HG02763 (cell line): ENCODE results near the gene ESPN.
A peak's percentile ranks its signal among the peaks of the same experiment; 100 is the strongest.
"Not testable (repeated sequence)": the region's sequence is repeated elsewhere in the genome, so short reads cannot be mapped to it uniquely, and the experiment has no call there.

Experiments used
- ATAC-seq: cut with Tn5 transposase; IDR thresholded peaks from one replicate; pipeline ENCODE4 v1.9.1; 2021; ENCODE audit warnings: mild to moderate bottlenecking, moderate library complexity; ENCODE audit not compliant: unreplicated experiment

The ESPN gene

DNA sequence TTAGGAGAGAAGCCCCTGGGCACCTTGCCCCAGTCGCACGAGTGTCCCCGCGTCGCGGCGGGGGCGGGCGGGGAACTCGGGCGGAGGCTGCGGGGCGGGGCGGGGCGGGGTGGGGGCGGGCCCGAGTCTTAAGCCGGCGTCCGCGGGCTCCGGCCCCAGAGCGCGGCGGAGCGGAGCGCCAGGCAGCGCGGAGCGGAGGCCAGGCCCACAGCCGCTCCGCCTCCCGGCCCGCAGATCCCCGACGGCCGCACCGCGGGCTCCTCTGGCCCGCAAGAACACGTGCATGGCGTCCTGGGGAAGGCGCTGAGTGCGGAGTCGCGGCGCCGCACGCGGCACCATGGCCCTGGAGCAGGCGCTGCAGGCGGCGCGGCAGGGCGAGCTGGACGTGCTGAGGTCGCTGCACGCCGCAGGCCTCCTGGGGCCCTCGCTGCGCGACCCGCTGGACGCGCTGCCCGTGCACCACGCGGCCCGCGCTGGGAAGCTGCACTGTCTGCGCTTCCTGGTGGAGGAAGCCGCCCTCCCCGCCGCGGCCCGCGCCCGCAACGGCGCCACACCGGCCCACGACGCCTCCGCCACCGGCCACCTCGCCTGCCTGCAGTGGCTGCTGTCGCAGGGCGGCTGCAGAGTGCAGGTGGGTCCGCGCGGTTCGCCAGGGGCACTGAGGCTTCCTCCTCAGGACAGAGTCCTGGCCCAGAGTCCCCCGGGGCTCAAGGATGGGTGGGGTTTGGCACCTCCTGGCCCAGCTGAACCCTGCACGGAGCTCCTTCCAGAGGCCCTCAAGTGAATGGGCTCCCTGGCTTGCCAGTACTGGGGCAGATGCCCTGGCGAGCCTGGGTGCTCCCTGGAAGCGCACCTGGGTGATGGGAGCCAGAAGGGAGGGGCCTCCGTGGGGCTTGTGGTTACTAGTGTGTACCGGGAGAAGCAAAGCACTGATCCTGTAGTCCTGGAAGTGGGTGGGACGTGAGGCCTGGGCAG lies at the start of gene ESPN:
TSS of gene ESPN (plus strand) at position 158 of the 975 bp plus-strand sequence. CDS start at position 338, 180 bp downstream.
- no peak for ATAC-seq

DNA sequence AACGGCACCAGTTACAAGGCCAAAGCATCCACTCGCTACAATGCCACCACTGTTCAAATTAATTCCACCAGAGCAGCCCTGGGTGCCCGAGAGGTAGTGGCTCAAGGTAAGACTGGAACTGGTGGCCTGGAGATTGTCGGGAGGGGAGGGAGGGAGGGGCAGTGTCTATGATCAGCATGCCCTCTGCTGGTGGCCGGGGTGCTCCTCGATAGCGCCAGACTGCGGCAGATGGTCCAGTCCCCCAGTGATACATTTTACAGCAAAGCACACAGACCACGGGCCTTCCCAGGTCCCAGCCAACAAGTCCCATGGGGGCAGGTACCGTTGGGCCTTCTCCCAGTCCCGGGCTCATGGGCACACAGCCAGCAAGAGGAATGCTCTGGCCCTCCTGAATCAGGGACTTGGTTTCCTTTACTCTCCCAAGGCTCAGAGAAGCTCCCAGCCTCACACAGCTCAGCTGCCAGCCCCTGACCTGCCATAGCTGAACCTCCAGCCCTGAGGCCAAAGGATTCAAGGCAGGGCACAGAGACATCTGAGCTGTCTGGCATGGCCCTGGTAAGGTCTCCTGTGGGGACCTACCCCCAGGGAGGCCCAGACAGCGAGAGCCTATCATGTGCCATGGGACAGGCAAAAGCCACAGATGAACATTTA lies 46.4 kb upstream of the ESPN start:
- no peak for ATAC-seq

- no peak for ATAC-seq
These were observed 44.5 kb upstream of the ESPN start for GRCh38 chr1:6380037-6380436.

DNA sequence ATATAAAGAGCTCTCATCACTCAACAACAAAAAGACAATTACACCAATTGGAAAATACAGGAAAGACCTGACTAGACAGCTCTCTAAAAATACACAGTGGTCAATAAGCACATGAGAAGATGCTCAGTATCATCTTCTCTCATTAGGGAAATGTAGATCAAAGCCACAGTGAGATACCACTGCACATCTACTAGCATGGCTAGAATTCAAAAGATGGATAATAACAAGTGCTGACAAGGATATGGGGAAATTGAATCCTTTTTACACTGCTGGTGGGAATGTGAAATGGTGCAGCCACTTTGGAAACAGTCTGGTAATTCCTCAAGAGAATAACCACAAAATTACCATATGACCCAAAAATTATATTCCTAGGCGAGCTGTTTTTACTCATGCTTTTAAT lies 40.4 kb upstream of the ESPN start:
- no peak for ATAC-seq

DNA sequence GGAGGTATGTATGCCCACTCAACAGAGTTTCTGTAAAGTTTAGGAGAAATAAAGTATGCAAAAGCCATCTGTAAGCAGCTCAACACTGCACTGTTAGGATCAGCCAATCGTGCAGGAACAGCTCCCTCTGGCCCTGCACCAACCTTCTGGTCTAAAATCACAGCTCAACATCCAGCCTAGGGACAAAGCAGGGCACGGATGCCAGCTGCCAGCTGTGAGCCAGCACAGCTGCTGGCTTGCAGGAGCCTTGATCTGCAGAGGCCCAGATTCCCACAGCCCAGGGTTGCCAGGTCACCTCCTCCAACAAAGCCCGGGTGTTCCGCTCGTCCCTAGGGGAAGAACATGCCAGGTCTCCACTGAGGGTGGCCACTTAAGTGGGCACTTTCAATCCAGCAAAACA lies 39.6 kb upstream of the ESPN start:
- no peak for ATAC-seq

DNA sequence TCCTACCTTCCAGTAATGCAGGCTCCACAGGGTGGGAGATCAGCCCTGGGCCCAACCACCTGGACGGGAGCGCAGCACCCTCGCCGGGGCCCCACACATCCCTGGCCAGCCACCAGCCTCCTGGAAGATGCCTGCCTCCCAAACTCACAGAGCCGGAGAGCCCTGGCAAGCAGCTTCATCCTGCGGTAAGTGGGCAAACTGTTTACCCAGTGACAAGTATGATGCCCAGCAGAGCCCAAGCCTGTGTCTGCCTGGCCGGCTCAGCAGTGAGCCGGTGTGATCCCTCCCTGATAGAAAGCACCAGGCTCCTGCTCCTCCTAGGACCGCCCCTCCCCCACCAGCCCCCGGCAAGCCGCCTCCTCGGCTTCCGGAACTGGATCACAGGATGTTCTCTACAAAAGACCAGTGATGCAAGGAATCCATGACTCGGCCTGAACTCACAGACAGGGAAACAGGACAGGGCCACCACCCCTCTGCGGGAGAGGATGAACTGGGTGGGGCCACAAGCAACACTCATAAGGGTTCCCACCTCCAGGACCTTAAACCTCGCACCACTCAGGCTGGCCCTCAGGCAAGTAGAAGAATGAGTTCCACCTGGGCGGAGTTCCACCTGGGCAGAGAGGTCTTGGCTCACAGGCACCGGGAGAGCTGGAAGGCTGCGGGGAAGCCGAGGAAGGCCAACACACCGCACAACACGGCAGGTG lies 38.9 kb upstream of the ESPN start:
- ATAC-seq: no peak

DNA sequence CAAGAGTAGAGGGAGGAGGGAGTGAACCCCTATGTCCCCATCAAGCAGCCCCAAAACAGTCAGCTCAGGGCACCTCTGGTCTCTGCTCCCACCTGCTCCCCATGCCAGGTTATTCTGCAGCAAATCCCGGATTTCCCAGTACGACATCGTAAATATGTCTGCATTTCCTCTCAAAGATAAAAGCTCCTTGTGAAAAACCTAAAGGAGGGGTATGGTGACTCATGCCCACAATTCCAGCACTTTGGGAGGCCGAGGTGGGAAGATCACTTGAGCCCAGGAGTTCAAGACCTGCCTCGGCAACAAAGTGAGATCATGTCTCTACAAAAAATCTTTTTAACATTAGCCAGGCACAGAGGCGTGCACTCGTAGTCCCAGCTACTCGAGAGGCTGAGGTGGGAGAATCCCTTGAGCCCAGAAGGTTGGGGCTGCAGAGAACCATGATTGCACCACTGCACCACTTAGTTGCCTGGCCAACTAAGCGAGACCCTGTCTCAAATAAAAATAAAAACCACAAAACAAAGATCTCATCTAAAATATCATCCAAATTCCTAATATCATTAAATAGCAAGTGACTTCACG lies 38.1 kb upstream of the ESPN start:
- no peak for ATAC-seq

DNA sequence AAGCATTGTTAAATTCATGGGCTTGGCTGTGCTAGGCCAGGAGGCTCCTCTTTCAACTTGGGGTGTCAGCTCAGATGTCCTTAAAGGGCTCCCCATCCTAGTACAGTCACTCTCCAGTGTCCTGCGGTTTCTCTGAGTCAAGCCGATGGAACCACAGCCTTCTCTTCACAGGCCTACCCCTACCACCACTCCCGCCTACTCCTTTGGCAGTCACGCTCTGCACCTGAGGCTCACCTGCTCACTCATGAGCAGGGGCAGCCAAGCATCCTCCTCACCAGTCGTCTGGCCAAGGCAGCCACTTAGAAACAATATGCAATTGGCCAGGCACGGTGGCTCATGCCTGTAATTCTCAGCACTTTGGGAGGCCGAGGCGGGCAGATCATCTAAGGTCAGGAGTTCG lies 34.6 kb upstream of the ESPN start:
- no peak for ATAC-seq

GRCh38 chr1:6391951-6392808 lies 32.4 kb upstream of the ESPN start:
- ATAC-seq: no peak

DNA sequence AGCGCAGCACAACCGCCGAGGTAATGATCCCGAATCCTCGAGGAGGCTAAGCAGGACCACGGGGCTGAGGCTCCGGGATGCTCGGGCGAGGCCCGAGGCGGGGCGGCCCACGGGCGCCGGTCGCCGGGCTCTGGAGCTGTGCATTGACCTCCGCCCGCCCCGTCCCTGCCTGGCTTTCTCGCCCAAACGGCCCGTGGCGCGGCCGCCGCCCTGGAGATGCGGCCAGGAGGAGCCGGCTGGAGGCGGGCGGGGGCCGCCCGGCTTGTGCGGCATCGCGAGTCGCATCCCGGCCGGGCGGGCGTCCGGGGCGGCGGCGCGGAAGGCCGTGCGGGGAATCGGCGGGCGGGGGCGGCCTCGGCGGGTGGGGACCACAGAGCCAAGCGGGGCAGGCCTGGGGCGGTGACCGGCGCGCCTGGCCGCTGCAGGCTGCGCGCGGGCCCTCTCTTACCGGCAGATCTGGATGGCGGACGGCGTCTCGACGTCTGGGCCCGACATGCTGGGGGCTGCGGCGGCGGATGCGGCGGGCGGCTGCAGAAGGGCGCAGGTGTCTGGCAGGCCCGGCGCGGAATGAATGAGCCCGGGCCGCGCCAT lies 31.7 kb upstream of the ESPN start:
- no peak for ATAC-seq

DNA sequence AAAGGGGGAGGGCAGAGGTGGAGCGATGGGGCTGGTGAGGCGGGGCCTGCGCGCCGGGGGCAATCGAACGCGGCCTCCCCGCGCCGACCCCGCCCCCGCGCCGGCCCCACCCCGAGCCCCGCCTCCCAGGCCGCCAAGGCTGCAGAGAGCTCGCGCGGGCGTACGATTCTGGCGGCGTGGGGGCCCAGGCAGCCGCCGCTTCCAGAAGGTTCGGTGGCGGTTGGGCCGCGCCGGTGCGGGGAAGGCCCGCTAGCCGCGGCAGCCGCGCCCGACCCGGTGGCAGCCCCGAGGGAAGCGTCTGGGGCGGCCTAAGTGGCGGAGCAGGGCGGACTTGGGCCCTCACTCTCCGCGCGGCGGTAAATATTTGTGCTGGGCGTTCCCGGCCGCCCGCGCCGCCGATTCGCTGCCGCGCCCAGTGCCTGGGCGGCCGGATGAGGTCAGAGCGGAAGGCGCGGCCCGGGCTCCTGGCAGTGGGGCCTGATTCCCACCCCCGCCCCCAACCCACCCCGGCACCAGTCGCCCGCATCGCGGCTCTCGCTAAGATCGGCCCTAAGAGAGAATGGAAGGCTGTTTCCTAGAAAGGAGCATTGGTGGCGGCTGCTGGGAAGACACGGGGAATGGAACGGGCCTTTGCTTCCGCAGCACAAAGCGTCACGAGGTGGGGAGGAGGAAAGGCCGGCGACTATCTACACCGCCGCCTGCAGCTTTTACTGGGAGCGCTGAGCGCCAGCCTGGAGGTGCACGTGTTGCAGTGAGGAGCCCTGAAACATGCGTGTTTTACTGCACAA lies 31.0 kb upstream of the ESPN start, which contains the start of gene ACOT7:
TSS of gene ACOT7 (minus strand) at position 368 of the 788 bp plus-strand sequence. CDS start 368 bp downstream, outside the sequence.
- ATAC-seq: peak; percentile 83

DNA sequence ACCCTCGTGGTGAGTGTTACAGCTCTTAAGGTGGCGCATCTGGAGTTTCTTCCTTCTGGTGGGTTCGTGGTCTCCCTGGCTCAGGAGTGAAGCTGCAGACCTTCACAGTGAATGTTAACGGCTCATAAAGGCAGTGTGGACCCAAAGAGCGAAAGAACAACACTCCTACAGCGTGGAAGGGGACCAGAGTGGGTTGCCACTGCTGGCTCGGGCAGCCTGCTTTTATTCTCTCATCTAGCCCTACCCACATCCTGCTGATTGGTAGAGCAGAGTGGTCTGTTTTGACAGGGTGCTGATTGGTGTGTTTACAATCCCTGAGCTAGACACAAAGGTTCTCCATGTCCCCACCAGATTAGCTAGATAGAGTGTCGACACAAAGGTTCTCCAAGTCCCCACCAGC lies 29.4 kb upstream of the ESPN start:
- ATAC-seq: not testable (repeated sequence)

- not testable (repeated sequence) for ATAC-seq
These were observed 28.8 kb upstream of the ESPN start for GRCh38 chr1:6395781-6396244.

GRCh38 chr1:6396998-6397397 lies 27.6 kb upstream of the ESPN start:
- ATAC-seq: no peak

GRCh38 chr1:6397844-6398441 lies 26.6 kb upstream of the ESPN start:
- no peak for ATAC-seq

GRCh38 chr1:6399294-6399693 lies 25.3 kb upstream of the ESPN start:
- ATAC-seq: no peak

DNA sequence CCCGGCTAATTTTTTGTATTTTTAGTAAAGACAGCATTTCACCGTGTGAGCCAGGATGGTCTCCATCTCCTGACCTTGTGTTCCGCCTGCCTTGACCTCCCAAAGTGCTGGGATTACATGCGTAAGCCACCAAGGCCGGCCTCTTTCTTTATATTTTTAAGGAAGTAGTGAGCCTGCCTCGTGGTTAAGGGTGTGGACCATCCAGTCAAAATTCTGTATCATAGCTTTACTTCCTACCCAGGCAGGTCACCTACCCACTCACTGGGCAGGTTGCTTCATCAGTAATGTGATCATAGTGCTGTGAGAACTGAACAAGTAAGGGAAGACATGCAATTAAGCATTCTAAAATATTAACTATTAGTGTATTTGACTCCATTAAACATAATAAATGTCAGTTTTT lies 22.9 kb upstream of the ESPN start:
- ATAC-seq: no peak

DNA sequence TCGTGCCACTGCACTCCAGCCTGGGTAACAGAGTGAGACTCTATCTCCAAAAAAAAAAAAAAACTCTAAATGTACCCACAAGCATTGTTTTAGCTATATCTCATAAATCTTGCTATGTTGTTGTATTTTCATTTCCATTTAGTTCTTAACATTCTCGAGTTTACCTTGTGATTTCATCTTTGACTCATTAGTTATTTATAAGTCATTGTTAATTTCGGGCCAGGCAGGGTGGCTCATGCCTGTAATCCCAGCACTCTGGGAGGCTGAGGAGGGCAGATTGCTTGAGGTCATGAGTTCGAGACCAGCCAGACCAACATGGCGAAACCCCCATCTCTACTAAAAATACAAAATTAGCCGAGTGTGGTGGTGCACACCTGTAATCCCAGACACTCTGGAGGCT lies 16.6 kb upstream of the ESPN start:
- ATAC-seq: no peak
